A673 (cell line): ENCODE measurements around the gene ANTKMT. TPM values are rescaled to one million over a fixed set of nuclear protein-coding genes. Genes with fewer than 3 reads are reported as not detected.

Source experiments
- BruUV-seq: library from RNA; stranded (reverse); fragments of 400-500 nt; replicated peaks from 2 replicates; lab custom pipeline; 2021; lab: Mats Ljungman, UMichigan
- CTCF ChIA-PET: fragments of 300-600 bp; sonication (Branson Sonifier 250); formaldehyde crosslinking; loops from one replicate; lab custom pipeline; 2022; ENCODE audit warnings: antibody characterized with exemption; lab: Charles Lee
- POLR2A ChIA-PET: fragments of 300-600 bp; sonication (Branson Sonifier 250); formaldehyde crosslinking; loops from one replicate; lab custom pipeline; 2022; ENCODE audit warnings: antibody characterized with exemption; ENCODE audit not compliant: low non-redundant PET; lab: Charles Lee
- DNase-seq: peaks from one replicate; pipeline ENCODE4 v3.0.0-alpha.2; 2015; ENCODE audit warnings: low spot score
- H3K27ac ChIP-seq: fragments of 200-600 bp; sonication (generic); 2 replicates; pipeline ENCODE4 v1.5.1; 2016; ENCODE audit warnings: mixed run types, low read depth, mild to moderate bottlenecking, mixed read lengths, antibody characterized with exemption, low read length; ENCODE audit not compliant: poor library complexity, severe bottlenecking
- H3K27me3 ChIP-seq: fragments of 200-600 bp; sonication (generic); replicated peaks from 2 replicates; pipeline ENCODE4 v1.6.1; 2017; ENCODE audit warnings: mixed run types, low read depth, mild to moderate bottlenecking, mixed read lengths, antibody characterized with exemption, low read length; ENCODE audit not compliant: insufficient read depth, poor library complexity
- H3K36me3 ChIP-seq: fragments of 200-600 bp; sonication (generic); 2 replicates; pipeline ENCODE4 v1.6.1; 2016; ENCODE audit warnings: mixed run types, mild to moderate bottlenecking, mixed read lengths, antibody characterized with exemption, low read length; ENCODE audit not compliant: insufficient read depth, poor library complexity, severe bottlenecking
- H3K4me1 ChIP-seq: fragments of 200-600 bp; sonication (generic); 2 replicates; pipeline ENCODE4 v1.6.1; 2017; ENCODE audit warnings: mixed run types, mild to moderate bottlenecking, mixed read lengths, antibody characterized with exemption, low read length; ENCODE audit not compliant: insufficient read depth, poor library complexity, severe bottlenecking
- H3K4me3 ChIP-seq: fragments of 200-600 bp; sonication (generic); 2 replicates; pipeline ENCODE4 v1.5.1; 2016; ENCODE audit warnings: low read depth, mixed run types, mild to moderate bottlenecking, mixed read lengths, low read length; ENCODE audit not compliant: poor library complexity, severe bottlenecking
- H3K9me3 ChIP-seq: fragments of 200-600 bp; sonication (generic); 2 replicates; pipeline ENCODE4 v1.6.1; 2016; ENCODE audit warnings: mixed run types, low read depth, mild to moderate bottlenecking, mixed read lengths, antibody characterized with exemption, low read length; ENCODE audit not compliant: poor library complexity, severe bottlenecking
- CTCF ChIP-seq: fragments of 300-800, 200-600 bp; sonication (generic); conservative IDR thresholded peaks from 2 replicates; pipeline ENCODE4 v1.5.1; 2017; ENCODE audit warnings: low read depth, mild to moderate bottlenecking, antibody characterized with exemption, low read length, moderate library complexity, mixed read lengths
- EZH2 ChIP-seq: fragments of 200-600 bp; sonication (generic); IDR thresholded peaks from 2 replicates; pipeline ENCODE4 v1.6.1; 2017; ENCODE audit warnings: borderline replicate concordance, low read depth, mild to moderate bottlenecking, mixed read lengths, antibody characterized with exemption, low read length; ENCODE audit not compliant: poor library complexity, severe bottlenecking
- intact Hi-C: fragments of 100-400 bp; cut with micrococcal nuclease; formaldehyde crosslinking; loops from one replicate; pipeline ENCODE4 v1.10.0; 2022; ENCODE audit not compliant: unreplicated experiment
- total RNA-seq: library from RNA; stranded (reverse); gene quantifications from 2 replicates; pipeline ENCODE4 v1.2.3, GENCODE V29; 2021

Gene ANTKMT
- total RNA-seq, 1 experiment from 2014 or later = 21.2 TPM

- no peak overlapping the region for H3K27ac ChIP-seq
- H3K27me3 ChIP-seq = peaks cover 58% of the 10 kb centered on the region
- POLR2A ChIA-PET = no interaction called here
- peak overlapping the region; percentile 23 for H3K4me3 ChIP-seq
- BruUV-seq = no TSS peak
- H3K4me1 ChIP-seq = no peaks in the 10 kb centered on the region
- CTCF ChIA-PET = no interaction called here
- TF ChIP-seq CTCF (no peak), EZH2 (peak; percentile 7)
- intact Hi-C loops = no loop called here
- H3K9me3 ChIP-seq = no peaks in the 10 kb centered on the region
- no peak for DNase-seq
- H3K36me3 ChIP-seq = no peaks in the 10 kb centered on the region
Observed at GRCh38 chr16:706189-707061, 14.5 kb upstream of the ANTKMT start.

- H3K36me3 ChIP-seq = no peaks in the 10 kb centered on the region
- no peaks in the 10 kb centered on the region for H3K4me1 ChIP-seq
- POLR2A ChIA-PET = no interaction called here
- H3K27ac ChIP-seq = no peak overlapping the region
- CTCF ChIA-PET = interaction anchor here (0.5 kb wide), 1 partner anchor 130 kb away, joined by 4 read pairs; no protein-coding TSS in a partner anchor
- BruUV-seq = no TSS peak
- intact Hi-C loops = no loop called here
- no peak overlapping the region for H3K4me3 ChIP-seq
- DNase-seq = no peak
- TF ChIP-seq EZH2 = no peak
- TF ChIP-seq CTCF = no peak
- no peaks in the 10 kb centered on the region for H3K9me3 ChIP-seq
- H3K27me3 ChIP-seq = peaks cover 51% of the 10 kb centered on the region
Observed at GRCh38 chr16:707062-707538, 13.8 kb upstream of the ANTKMT start.

GRCh38 chr16:708019-708418, 12.9 kb upstream of the ANTKMT start:
- H3K27ac ChIP-seq = no peak overlapping the region
- no peak for TF ChIP-seq EZH2
- no peak overlapping the region for H3K4me3 ChIP-seq
- intact Hi-C loops = no loop called here
- BruUV-seq = no TSS peak
- no peaks in the 10 kb centered on the region for H3K9me3 ChIP-seq
- no peak for DNase-seq
- ChIA-PET POLR2A (no interaction called here), CTCF (interaction anchor here (0.5 kb wide), 2 partner anchors 10 to 131 kb away, joined by 3 to 4 read pairs; no protein-coding TSS in a partner anchor)
- H3K36me3 ChIP-seq = no peaks in the 10 kb centered on the region
- no peaks in the 10 kb centered on the region for H3K4me1 ChIP-seq
- peaks cover 43% of the 10 kb centered on the region for H3K27me3 ChIP-seq
